ENCODE results near the gene ZBTB46. TPM values are rescaled to one million over a fixed set of nuclear protein-coding genes. Genes with fewer than 3 reads are reported as not detected.

The ZBTB46 gene
- total and polyA plus RNA-seq, 10 of the 15 experiments (the other 5 are each of a cell fraction or from before 2014, with no cell fraction given): 0.15 to 0.92 (median 0.34) TPM

DNA sequence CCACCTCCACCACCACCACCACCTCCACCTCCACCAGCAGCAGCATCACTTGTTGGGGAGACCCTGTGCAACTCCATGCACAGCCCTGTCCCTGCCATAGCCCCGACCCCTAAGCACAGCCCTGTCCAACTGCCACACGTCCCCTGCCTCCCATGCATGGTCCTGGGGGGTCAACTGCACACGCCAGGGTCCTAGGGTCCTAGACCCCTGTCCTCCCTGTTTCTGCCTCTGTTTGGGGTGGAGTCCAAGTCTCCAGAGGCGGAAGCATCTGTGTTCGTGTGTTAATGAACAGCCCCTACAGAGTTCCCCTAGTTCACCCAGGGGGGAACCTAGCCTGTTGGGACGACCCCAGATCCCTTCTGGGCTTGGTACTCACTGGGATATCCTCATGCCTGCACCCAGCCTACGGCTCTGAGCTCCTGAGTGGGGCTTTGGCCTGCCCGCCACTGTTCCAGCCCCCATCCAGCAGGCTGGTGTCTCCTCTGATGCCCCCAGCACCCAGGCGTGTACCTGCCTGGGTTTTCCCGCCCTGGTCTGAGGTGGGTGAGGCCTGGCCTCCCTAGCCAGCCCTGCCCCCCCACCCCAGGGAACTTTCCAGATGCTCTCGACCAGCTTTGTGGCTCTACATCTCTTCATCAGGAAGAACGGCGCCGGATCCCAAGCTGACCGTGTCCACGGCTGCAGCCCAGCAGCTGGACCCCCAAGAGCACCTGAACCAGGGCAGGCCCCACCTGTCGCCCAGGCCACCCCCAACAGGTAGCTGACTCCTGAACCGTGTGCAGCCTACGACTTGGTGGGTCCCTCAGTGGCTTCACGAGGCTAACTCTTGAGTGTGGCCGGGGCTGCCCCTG, 137.1 kb downstream of the ZBTB46 start:
- no peaks in the 10 kb centered on the region for H3K79me2 ChIP-seq (ENCODE audit: control insufficient read depth, insufficient read depth, low read length)
- ChIA-PET CTCF (interaction anchor here (0.5 kb wide), 1 partner anchor 76 kb away, joined by 5 read pairs; no protein-coding TSS in a partner anchor), RAD21 (ENCODE audit: unreplicated experiment) (interaction anchor here (0.6 kb wide), 1 partner anchor 363 kb away, joined by 6 read pairs; no protein-coding TSS in a partner anchor), SMC1A (ENCODE audit: uncharacterized antibody, unreplicated experiment) (no interaction called here), POLR2A (interaction anchor here (0.6 kb wide), 1 partner anchor 299 kb away, joined by 3 read pairs; no protein-coding TSS in a partner anchor)
- DNase-seq (ENCODE audit: low read depth, low spot score) (no peak), ATAC-seq (no peak), FAIRE-seq (no peak)
- no TSS peak for BruUV-seq (replicated peaks)
- no peaks in the 10 kb centered on the region for H3K27me3 ChIP-seq (replicated peaks in 1 of 2; ENCODE audit: control insufficient read depth in 2 of 2, insufficient read depth in 2 of 2, low read length in 1 of 2)
- no peak overlapping the region for H2AFZ ChIP-seq (ENCODE audit: control insufficient read depth, low read depth, low read length)
- H4K20me1 ChIP-seq (ENCODE audit: control insufficient read depth, insufficient read depth): no peaks in the 10 kb centered on the region
- no peak overlapping the region for H3K27ac ChIP-seq (ENCODE audit: control insufficient read depth, insufficient read depth)
- TF ChIP-seq POLR2A (IDR thresholded peaks at IDR 0.05; ENCODE audit: low read depth, low read length) (peak; percentile 64), RBBP5 (conservative IDR thresholded peaks at IDR 0.05) (no peak), NR2F1 (conservative IDR thresholded peaks at IDR 0.05) (no peak), SUPT20H (IDR thresholded peaks at IDR 0.05; ENCODE audit: borderline replicate concordance, control insufficient read depth, low read depth, low read length) (no peak), MTA3 (IDR thresholded peaks at IDR 0.05; ENCODE audit: borderline replicate concordance, low read length) (peak; percentile 18; the same call in 1 of the 2 replicates), EED (IDR thresholded peaks at IDR 0.05; ENCODE audit: low read depth) (no peak)
- TF ChIP-seq, protein P1, sequence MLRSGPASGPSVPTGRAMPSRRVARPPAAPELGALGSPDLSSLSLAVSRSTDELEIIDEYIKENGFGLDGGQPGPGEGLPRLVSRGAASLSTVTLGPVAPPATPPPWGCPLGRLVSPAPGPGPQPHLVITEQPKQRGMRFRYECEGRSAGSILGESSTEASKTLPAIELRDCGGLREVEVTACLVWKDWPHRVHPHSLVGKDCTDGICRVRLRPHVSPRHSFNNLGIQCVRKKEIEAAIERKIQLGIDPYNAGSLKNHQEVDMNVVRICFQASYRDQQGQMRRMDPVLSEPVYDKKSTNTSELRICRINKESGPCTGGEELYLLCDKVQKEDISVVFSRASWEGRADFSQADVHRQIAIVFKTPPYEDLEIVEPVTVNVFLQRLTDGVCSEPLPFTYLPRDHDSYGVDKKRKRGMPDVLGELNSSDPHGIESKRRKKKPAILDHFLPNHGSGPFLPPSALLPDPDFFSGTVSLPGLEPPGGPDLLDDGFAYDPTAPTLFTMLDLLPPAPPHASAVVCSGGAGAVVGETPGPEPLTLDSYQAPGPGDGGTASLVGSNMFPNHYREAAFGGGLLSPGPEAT (IDR thresholded peaks at IDR 0.05; ENCODE audit: low read depth): no peak
- TF ChIP-seq, protein P2, sequence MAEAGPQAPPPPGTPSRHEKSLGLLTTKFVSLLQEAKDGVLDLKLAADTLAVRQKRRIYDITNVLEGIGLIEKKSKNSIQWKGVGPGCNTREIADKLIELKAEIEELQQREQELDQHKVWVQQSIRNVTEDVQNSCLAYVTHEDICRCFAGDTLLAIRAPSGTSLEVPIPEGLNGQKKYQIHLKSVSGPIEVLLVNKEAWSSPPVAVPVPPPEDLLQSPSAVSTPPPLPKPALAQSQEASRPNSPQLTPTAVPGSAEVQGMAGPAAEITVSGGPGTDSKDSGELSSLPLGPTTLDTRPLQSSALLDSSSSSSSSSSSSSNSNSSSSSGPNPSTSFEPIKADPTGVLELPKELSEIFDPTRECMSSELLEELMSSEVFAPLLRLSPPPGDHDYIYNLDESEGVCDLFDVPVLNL (IDR thresholded peaks at IDR 0.05; ENCODE audit: low read depth, low read length): no peak
- TF ChIP-seq, protein P3, sequence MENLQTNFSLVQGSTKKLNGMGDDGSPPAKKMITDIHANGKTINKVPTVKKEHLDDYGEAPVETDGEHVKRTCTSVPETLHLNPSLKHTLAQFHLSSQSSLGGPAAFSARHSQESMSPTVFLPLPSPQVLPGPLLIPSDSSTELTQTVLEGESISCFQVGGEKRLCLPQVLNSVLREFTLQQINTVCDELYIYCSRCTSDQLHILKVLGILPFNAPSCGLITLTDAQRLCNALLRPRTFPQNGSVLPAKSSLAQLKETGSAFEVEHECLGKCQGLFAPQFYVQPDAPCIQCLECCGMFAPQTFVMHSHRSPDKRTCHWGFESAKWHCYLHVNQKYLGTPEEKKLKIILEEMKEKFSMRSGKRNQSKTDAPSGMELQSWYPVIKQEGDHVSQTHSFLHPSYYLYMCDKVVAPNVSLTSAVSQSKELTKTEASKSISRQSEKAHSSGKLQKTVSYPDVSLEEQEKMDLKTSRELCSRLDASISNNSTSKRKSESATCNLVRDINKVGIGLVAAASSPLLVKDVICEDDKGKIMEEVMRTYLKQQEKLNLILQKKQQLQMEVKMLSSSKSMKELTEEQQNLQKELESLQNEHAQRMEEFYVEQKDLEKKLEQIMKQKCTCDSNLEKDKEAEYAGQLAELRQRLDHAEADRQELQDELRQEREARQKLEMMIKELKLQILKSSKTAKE (IDR thresholded peaks at IDR 0.05; ENCODE audit: low read depth, poor library complexity, severe bottlenecking): no peak
- TF ChIP-seq, protein P4, sequence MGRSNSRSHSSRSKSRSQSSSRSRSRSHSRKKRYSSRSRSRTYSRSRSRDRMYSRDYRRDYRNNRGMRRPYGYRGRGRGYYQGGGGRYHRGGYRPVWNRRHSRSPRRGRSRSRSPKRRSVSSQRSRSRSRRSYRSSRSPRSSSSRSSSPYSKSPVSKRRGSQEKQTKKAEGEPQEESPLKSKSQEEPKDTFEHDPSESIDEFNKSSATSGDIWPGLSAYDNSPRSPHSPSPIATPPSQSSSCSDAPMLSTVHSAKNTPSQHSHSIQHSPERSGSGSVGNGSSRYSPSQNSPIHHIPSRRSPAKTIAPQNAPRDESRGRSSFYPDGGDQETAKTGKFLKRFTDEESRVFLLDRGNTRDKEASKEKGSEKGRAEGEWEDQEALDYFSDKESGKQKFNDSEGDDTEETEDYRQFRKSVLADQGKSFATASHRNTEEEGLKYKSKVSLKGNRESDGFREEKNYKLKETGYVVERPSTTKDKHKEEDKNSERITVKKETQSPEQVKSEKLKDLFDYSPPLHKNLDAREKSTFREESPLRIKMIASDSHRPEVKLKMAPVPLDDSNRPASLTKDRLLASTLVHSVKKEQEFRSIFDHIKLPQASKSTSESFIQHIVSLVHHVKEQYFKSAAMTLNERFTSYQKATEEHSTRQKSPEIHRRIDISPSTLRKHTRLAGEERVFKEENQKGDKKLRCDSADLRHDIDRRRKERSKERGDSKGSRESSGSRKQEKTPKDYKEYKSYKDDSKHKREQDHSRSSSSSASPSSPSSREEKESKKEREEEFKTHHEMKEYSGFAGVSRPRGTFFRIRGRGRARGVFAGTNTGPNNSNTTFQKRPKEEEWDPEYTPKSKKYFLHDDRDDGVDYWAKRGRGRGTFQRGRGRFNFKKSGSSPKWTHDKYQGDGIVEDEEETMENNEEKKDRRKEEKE (IDR thresholded peaks at IDR 0.05): no peak
- TF ChIP-seq, protein P5, sequence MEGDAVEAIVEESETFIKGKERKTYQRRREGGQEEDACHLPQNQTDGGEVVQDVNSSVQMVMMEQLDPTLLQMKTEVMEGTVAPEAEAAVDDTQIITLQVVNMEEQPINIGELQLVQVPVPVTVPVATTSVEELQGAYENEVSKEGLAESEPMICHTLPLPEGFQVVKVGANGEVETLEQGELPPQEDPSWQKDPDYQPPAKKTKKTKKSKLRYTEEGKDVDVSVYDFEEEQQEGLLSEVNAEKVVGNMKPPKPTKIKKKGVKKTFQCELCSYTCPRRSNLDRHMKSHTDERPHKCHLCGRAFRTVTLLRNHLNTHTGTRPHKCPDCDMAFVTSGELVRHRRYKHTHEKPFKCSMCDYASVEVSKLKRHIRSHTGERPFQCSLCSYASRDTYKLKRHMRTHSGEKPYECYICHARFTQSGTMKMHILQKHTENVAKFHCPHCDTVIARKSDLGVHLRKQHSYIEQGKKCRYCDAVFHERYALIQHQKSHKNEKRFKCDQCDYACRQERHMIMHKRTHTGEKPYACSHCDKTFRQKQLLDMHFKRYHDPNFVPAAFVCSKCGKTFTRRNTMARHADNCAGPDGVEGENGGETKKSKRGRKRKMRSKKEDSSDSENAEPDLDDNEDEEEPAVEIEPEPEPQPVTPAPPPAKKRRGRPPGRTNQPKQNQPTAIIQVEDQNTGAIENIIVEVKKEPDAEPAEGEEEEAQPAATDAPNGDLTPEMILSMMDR (IDR thresholded peaks at IDR 0.05 in 2 of 3, conservative IDR thresholded peaks at IDR 0.05 in 1 of 3; ENCODE audit: control insufficient read depth in 2 of 3, extremely low read depth in 1 of 3, insufficient read depth in 1 of 3, low read depth in 3 of 3, low read length in 3 of 3): no peak
- intact Hi-C loops (cut with micrococcal nuclease; ENCODE audit: unreplicated experiment): no loop called here
- no peak overlapping the region for H3K4me2 ChIP-seq (ENCODE audit: control insufficient read depth, insufficient read depth)
- in situ Hi-C loops (cut with MboI): no loop called here
- H3K4me3 ChIP-seq: no peak overlapping the region
- no peaks in the 10 kb centered on the region for H3K36me3 ChIP-seq (ENCODE audit: control insufficient read depth in 2 of 2, insufficient read depth in 2 of 2, low read length in 1 of 2)
- H3K9me3 ChIP-seq (replicated peaks; ENCODE audit: control insufficient read depth, insufficient read depth, low read length): no peaks in the 10 kb centered on the region
- no peak overlapping the region for H3K9ac ChIP-seq (ENCODE audit: control insufficient read depth, insufficient read depth, low read length)
- H3K4me1 ChIP-seq (ENCODE audit: control insufficient read depth, insufficient read depth, low read length): peaks cover 8% of the 10 kb centered on the region
- WGBS (ENCODE audit: insufficient coverage, insufficient replicate concordance, low lambda C conversion rate, missing lambda C conversion rate): 86% methylated on average over 20 of the region's 21 CpGs

Data from GM12878 (cell line).